Large intestine (tissue), 3 donors: ENCODE data around the gene HDAC4. TPM values are rescaled to one million over a fixed set of nuclear protein-coding genes. Genes with fewer than 3 reads are reported as not detected.

Experiments used
- DNase-seq, 2 donors: peaks; one replicate each; pipeline versions ENCODE4 v3.0.0 to v3.0.0-alpha.2; 2013
- H3K27ac ChIP-seq: one replicate; pipeline ENCODE4 v1.5.1; 2013; ENCODE audit warnings: low read length
- H3K27me3 ChIP-seq: 2 replicates; pipeline ENCODE4 v1.6.1; 2013; ENCODE audit warnings: low read length; ENCODE audit not compliant: control insufficient read depth, insufficient read depth
- H3K36me3 ChIP-seq: 2 replicates; pipeline ENCODE4 v1.6.1; 2013; ENCODE audit warnings: low read length; ENCODE audit not compliant: control insufficient read depth, insufficient read depth
- H3K4me1 ChIP-seq: one replicate; pipeline ENCODE4 v1.6.1; 2013; ENCODE audit warnings: low read length; ENCODE audit not compliant: control insufficient read depth, insufficient read depth
- H3K4me3 ChIP-seq: one replicate; pipeline ENCODE4 v1.5.1; 2013; ENCODE audit warnings: low read length
- H3K9me3 ChIP-seq: one replicate; pipeline ENCODE4 v1.6.1; 2013; ENCODE audit warnings: mild to moderate bottlenecking, low read depth, low read length, moderate library complexity; ENCODE audit not compliant: control insufficient read depth
- WGBS: methylation state at CpG from one replicate; pipeline ENCODE4 v1.1.5; 2013; ENCODE audit warnings: low lambda C conversion rate; ENCODE audit not compliant: insufficient coverage; 5-methylcytosine and 5-hydroxymethylcytosine counted together
- polyA plus RNA-seq: library from polyadenylated mRNA; unstranded; fragments of 120-200 nt; gene quantifications from one replicate; pipeline ENCODE4 v1.2.1, GENCODE V29; 2013

The HDAC4 gene
- polyA plus RNA-seq, 1 donor = 10.7 TPM

GRCh38 chr2:239396881-239397681 is 3.7 kb downstream of the HDAC4 start:
- Histone ChIP-seq H3K9me3 (no peaks in the 10 kb centered on the region), H3K4me3 (no peak overlapping the region), H3K27me3 (no peaks in the 10 kb centered on the region), H3K4me1 (peaks cover 7% of the 10 kb centered on the region), H3K27ac (no peak overlapping the region), H3K36me3 (peaks cover 2% of the 10 kb centered on the region)
- peak in 1 of 2 donors; percentile 32 for DNase-seq
- WGBS = no CpG with 5 or more reads among the region's 19 CpGs

GRCh38 chr2:239395524-239395923 is 5.3 kb downstream of the HDAC4 start:
- H3K4me3 ChIP-seq = no peak overlapping the region
- no peak for DNase-seq
- H3K36me3 ChIP-seq = peaks cover 5% of the 10 kb centered on the region
- H3K27ac ChIP-seq = no peak overlapping the region
- WGBS = no CpG with 5 or more reads among the region's 6 CpGs
- H3K27me3 ChIP-seq = no peaks in the 10 kb centered on the region
- peaks cover 7% of the 10 kb centered on the region for H3K4me1 ChIP-seq
- H3K9me3 ChIP-seq = no peaks in the 10 kb centered on the region

GRCh38 chr2:239394978-239395377 is 5.8 kb downstream of the HDAC4 start:
- Histone ChIP-seq H3K4me3 (no peak overlapping the region), H3K9me3 (no peaks in the 10 kb centered on the region), H3K36me3 (peaks cover 5% of the 10 kb centered on the region), H3K27ac (no peak overlapping the region), H3K4me1 (peaks cover 7% of the 10 kb centered on the region), H3K27me3 (no peaks in the 10 kb centered on the region)
- WGBS = no CpG with 5 or more reads among the region's 1 CpG
- no peak for DNase-seq

GRCh38 chr2:239394346-239394945 is 6.4 kb downstream of the HDAC4 start:
- DNase-seq = no peak
- H3K4me3 ChIP-seq = no peak overlapping the region
- peaks cover 5% of the 10 kb centered on the region for H3K36me3 ChIP-seq
- H3K9me3 ChIP-seq = no peaks in the 10 kb centered on the region
- WGBS = 100% methylated on average over 2 of the region's 11 CpGs
- H3K27ac ChIP-seq = no peak overlapping the region
- H3K4me1 ChIP-seq = peaks cover 6% of the 10 kb centered on the region
- H3K27me3 ChIP-seq = no peaks in the 10 kb centered on the region

- WGBS = 63% methylated on average over 1 of the region's 3 CpGs
- Histone ChIP-seq H3K27ac (no peak overlapping the region), H3K4me1 (peaks cover 2% of the 10 kb centered on the region), H3K36me3 (peaks cover 5% of the 10 kb centered on the region), H3K27me3 (no peaks in the 10 kb centered on the region), H3K9me3 (no peaks in the 10 kb centered on the region), H3K4me3 (no peak overlapping the region)
- DNase-seq = no peak
Measured at GRCh38 chr2:239393941-239394340, 6.9 kb downstream of the HDAC4 start.

GRCh38 chr2:239393388-239393940 is 7.4 kb downstream of the HDAC4 start:
- Histone ChIP-seq H3K36me3 (peaks cover 5% of the 10 kb centered on the region), H3K4me3 (no peak overlapping the region), H3K27me3 (no peaks in the 10 kb centered on the region), H3K27ac (no peak overlapping the region), H3K9me3 (no peaks in the 10 kb centered on the region), H3K4me1 (peaks cover 2% of the 10 kb centered on the region)
- WGBS = no CpG with 5 or more reads among the region's 7 CpGs
- DNase-seq = no peak

GRCh38 chr2:239392688-239393387 is 8.0 kb downstream of the HDAC4 start:
- DNase-seq = no peak
- Histone ChIP-seq H3K27ac (no peak overlapping the region), H3K9me3 (no peaks in the 10 kb centered on the region), H3K27me3 (no peaks in the 10 kb centered on the region), H3K36me3 (peaks cover 3% of the 10 kb centered on the region), H3K4me3 (no peak overlapping the region), H3K4me1 (peaks cover 2% of the 10 kb centered on the region)
- no CpG with 5 or more reads among the region's 14 CpGs for WGBS

- no CpG with 5 or more reads among the region's 12 CpGs for WGBS
- Histone ChIP-seq H3K27me3 (no peaks in the 10 kb centered on the region), H3K36me3 (peaks cover 3% of the 10 kb centered on the region), H3K4me1 (peaks cover 2% of the 10 kb centered on the region), H3K9me3 (no peaks in the 10 kb centered on the region), H3K27ac (no peak overlapping the region), H3K4me3 (no peak overlapping the region)
- DNase-seq = no peak
Measured at GRCh38 chr2:239392072-239392357, 8.8 kb downstream of the HDAC4 start.

GRCh38 chr2:239391286-239392071 is 9.3 kb downstream of the HDAC4 start:
- no peaks in the 10 kb centered on the region for H3K27me3 ChIP-seq
- peaks cover 3% of the 10 kb centered on the region for H3K36me3 ChIP-seq
- no CpG with 5 or more reads among the region's 24 CpGs for WGBS
- peaks cover 2% of the 10 kb centered on the region for H3K4me1 ChIP-seq
- H3K4me3 ChIP-seq = no peak overlapping the region
- DNase-seq = no peak
- H3K9me3 ChIP-seq = no peaks in the 10 kb centered on the region
- no peak overlapping the region for H3K27ac ChIP-seq
